ENCODE measurements around the gene SPNS2.

- 0 out of 2 replicates have a peak, but pooled peaks have one; percentile 11 for TF ChIP-seq CTCF (IDR thresholded peaks at IDR 0.05)
- no peak for TF ChIP-seq ZFX (IDR thresholded peaks at IDR 0.05; ENCODE audit: borderline replicate concordance)
Observed at GRCh38 chr17:4584101-4584916, 85.6 kb downstream of the SPNS2 start, which contains the start of gene SMTNL2.

Data from 22Rv1 (cell line).